Fibroblast of lung (primary cell): ENCODE results near the gene BTN2A1.

ENCODE experiments used
- EZH2 ChIP-seq: IDR thresholded peaks from 2 replicates; pipeline ENCODE4 v1.5.1; 2012; ENCODE audit warnings: low read length, control low read depth, mild to moderate bottlenecking; ENCODE audit errors: missing control alignments
- TF ChIP-seq, protein P1 (sequence below), 2 donors: IDR thresholded peaks in 1 of 2; conservative IDR thresholded peaks in 1 of 2; 1 replicate in 1 of 2; 2 replicates in 1 of 2; pipeline ENCODE4 v1.5.1; 2011 to 2012; ENCODE audit warnings: low read length in 2 of 2, control low read depth in 1 of 2, inconsistent platforms in 1 of 2, low read depth in 1 of 2, mild to moderate bottlenecking in 1 of 2

- TF ChIP-seq, protein P1, sequence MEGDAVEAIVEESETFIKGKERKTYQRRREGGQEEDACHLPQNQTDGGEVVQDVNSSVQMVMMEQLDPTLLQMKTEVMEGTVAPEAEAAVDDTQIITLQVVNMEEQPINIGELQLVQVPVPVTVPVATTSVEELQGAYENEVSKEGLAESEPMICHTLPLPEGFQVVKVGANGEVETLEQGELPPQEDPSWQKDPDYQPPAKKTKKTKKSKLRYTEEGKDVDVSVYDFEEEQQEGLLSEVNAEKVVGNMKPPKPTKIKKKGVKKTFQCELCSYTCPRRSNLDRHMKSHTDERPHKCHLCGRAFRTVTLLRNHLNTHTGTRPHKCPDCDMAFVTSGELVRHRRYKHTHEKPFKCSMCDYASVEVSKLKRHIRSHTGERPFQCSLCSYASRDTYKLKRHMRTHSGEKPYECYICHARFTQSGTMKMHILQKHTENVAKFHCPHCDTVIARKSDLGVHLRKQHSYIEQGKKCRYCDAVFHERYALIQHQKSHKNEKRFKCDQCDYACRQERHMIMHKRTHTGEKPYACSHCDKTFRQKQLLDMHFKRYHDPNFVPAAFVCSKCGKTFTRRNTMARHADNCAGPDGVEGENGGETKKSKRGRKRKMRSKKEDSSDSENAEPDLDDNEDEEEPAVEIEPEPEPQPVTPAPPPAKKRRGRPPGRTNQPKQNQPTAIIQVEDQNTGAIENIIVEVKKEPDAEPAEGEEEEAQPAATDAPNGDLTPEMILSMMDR (conservative IDR thresholded peaks at IDR 0.05 in 1 of 2, IDR thresholded peaks at IDR 0.05 in 1 of 2; ENCODE audit: low read depth in 1 of 2, low read length in 2 of 2), result no peak
- TF ChIP-seq EZH2, result no peak
These were observed 20.6 kb downstream of the BTN2A1 start for GRCh38 chr6:26478100-26478984.
